ENCODE results near the gene TDRD1.

- TF ChIP-seq, protein P1, sequence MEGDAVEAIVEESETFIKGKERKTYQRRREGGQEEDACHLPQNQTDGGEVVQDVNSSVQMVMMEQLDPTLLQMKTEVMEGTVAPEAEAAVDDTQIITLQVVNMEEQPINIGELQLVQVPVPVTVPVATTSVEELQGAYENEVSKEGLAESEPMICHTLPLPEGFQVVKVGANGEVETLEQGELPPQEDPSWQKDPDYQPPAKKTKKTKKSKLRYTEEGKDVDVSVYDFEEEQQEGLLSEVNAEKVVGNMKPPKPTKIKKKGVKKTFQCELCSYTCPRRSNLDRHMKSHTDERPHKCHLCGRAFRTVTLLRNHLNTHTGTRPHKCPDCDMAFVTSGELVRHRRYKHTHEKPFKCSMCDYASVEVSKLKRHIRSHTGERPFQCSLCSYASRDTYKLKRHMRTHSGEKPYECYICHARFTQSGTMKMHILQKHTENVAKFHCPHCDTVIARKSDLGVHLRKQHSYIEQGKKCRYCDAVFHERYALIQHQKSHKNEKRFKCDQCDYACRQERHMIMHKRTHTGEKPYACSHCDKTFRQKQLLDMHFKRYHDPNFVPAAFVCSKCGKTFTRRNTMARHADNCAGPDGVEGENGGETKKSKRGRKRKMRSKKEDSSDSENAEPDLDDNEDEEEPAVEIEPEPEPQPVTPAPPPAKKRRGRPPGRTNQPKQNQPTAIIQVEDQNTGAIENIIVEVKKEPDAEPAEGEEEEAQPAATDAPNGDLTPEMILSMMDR (IDR thresholded peaks at IDR 0.05): no peak
- TF ChIP-seq POLR2A (IDR thresholded peaks at IDR 0.05): no peak
- no peak for TF ChIP-seq EP300 (IDR thresholded peaks at IDR 0.05)
Observed at GRCh38 chr10:114260366-114260765, 81.2 kb downstream of the TDRD1 start.

Data from stomach (tissue), 4 donors.